A673 (cell line): ENCODE results near the gene CEP112. TPM values are rescaled to one million over a fixed set of nuclear protein-coding genes. Genes with fewer than 3 reads are reported as not detected.
"Not testable (repeated sequence)": the region's sequence is repeated elsewhere in the genome, so short reads cannot be mapped to it uniquely, and the experiment has no call there.

Source experiments
- BruUV-seq: library from RNA; stranded (reverse); fragments of 400-500 nt; replicated peaks from 2 replicates; lab custom pipeline; 2021; lab: Mats Ljungman, UMichigan
- CTCF ChIA-PET: fragments of 300-600 bp; sonication (Branson Sonifier 250); formaldehyde crosslinking; loops from one replicate; lab custom pipeline; 2022; ENCODE audit warnings: antibody characterized with exemption; lab: Charles Lee
- POLR2A ChIA-PET: fragments of 300-600 bp; sonication (Branson Sonifier 250); formaldehyde crosslinking; loops from one replicate; lab custom pipeline; 2022; ENCODE audit warnings: antibody characterized with exemption; ENCODE audit not compliant: low non-redundant PET; lab: Charles Lee
- DNase-seq: peaks from one replicate; pipeline ENCODE4 v3.0.0-alpha.2; 2015; ENCODE audit warnings: low spot score
- H3K27ac ChIP-seq: fragments of 200-600 bp; sonication (generic); 2 replicates; pipeline ENCODE4 v1.5.1; 2016; ENCODE audit warnings: mixed run types, low read depth, mild to moderate bottlenecking, mixed read lengths, antibody characterized with exemption, low read length; ENCODE audit not compliant: poor library complexity, severe bottlenecking
- H3K27me3 ChIP-seq: fragments of 200-600 bp; sonication (generic); replicated peaks from 2 replicates; pipeline ENCODE4 v1.6.1; 2017; ENCODE audit warnings: mixed run types, low read depth, mild to moderate bottlenecking, mixed read lengths, antibody characterized with exemption, low read length; ENCODE audit not compliant: insufficient read depth, poor library complexity
- H3K36me3 ChIP-seq: fragments of 200-600 bp; sonication (generic); 2 replicates; pipeline ENCODE4 v1.6.1; 2016; ENCODE audit warnings: mixed run types, mild to moderate bottlenecking, mixed read lengths, antibody characterized with exemption, low read length; ENCODE audit not compliant: insufficient read depth, poor library complexity, severe bottlenecking
- H3K4me1 ChIP-seq: fragments of 200-600 bp; sonication (generic); 2 replicates; pipeline ENCODE4 v1.6.1; 2017; ENCODE audit warnings: mixed run types, mild to moderate bottlenecking, mixed read lengths, antibody characterized with exemption, low read length; ENCODE audit not compliant: insufficient read depth, poor library complexity, severe bottlenecking
- H3K4me3 ChIP-seq: fragments of 200-600 bp; sonication (generic); 2 replicates; pipeline ENCODE4 v1.5.1; 2016; ENCODE audit warnings: low read depth, mixed run types, mild to moderate bottlenecking, mixed read lengths, low read length; ENCODE audit not compliant: poor library complexity, severe bottlenecking
- H3K9me3 ChIP-seq: fragments of 200-600 bp; sonication (generic); 2 replicates; pipeline ENCODE4 v1.6.1; 2016; ENCODE audit warnings: mixed run types, low read depth, mild to moderate bottlenecking, mixed read lengths, antibody characterized with exemption, low read length; ENCODE audit not compliant: poor library complexity, severe bottlenecking
- EZH2 ChIP-seq: fragments of 200-600 bp; sonication (generic); IDR thresholded peaks from 2 replicates; pipeline ENCODE4 v1.6.1; 2017; ENCODE audit warnings: borderline replicate concordance, low read depth, mild to moderate bottlenecking, mixed read lengths, antibody characterized with exemption, low read length; ENCODE audit not compliant: poor library complexity, severe bottlenecking
- intact Hi-C: fragments of 100-400 bp; cut with micrococcal nuclease; formaldehyde crosslinking; loops from one replicate; pipeline ENCODE4 v1.10.0; 2022; ENCODE audit not compliant: unreplicated experiment
- total RNA-seq: library from RNA; stranded (reverse); gene quantifications from 2 replicates; pipeline ENCODE4 v1.2.3, GENCODE V29; 2021
- TF ChIP-seq, protein P1 (sequence below): fragments of 300-800, 200-600 bp; sonication (generic); conservative IDR thresholded peaks from 2 replicates; pipeline ENCODE4 v1.5.1; 2017; ENCODE audit warnings: low read depth, mild to moderate bottlenecking, antibody characterized with exemption, low read length, moderate library complexity, mixed read lengths

CEP112 gene
- total RNA-seq, 1 experiment from 2014 or later, result 27.2 TPM

DNA sequence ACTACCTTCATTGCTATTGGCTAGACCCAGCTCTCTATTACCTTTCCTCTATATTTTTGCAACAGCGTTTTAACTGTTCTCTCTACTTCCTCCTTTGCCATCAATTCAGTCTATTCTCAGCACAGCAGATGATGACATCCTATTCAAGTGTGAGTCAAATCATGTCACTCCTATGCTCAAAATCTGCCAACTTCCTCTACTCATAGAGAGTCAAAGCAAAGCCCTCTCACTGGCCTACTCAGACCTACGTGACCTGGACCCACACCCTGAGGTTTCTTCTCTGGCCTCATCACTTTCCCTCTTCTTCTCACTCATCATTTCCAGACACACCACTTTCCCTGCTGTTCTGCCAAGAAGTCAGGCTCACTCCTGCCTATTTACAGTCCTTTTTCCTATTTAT is 341.4 kb downstream of the CEP112 start:
- H3K27me3 ChIP-seq, result no peaks in the 10 kb centered on the region
- no TSS peak for BruUV-seq
- intact Hi-C loops, result no loop called here
- no peak for DNase-seq
- H3K4me1 ChIP-seq, result no peaks in the 10 kb centered on the region
- CTCF ChIA-PET, result no interaction called here
- H3K9me3 ChIP-seq, result no peaks in the 10 kb centered on the region
- no peaks in the 10 kb centered on the region for H3K36me3 ChIP-seq
- no peak for TF ChIP-seq EZH2
- TF ChIP-seq, protein P1, sequence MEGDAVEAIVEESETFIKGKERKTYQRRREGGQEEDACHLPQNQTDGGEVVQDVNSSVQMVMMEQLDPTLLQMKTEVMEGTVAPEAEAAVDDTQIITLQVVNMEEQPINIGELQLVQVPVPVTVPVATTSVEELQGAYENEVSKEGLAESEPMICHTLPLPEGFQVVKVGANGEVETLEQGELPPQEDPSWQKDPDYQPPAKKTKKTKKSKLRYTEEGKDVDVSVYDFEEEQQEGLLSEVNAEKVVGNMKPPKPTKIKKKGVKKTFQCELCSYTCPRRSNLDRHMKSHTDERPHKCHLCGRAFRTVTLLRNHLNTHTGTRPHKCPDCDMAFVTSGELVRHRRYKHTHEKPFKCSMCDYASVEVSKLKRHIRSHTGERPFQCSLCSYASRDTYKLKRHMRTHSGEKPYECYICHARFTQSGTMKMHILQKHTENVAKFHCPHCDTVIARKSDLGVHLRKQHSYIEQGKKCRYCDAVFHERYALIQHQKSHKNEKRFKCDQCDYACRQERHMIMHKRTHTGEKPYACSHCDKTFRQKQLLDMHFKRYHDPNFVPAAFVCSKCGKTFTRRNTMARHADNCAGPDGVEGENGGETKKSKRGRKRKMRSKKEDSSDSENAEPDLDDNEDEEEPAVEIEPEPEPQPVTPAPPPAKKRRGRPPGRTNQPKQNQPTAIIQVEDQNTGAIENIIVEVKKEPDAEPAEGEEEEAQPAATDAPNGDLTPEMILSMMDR, result no peak
- H3K4me3 ChIP-seq, result no peak overlapping the region
- no peak overlapping the region for H3K27ac ChIP-seq
- POLR2A ChIA-PET, result no interaction called here

DNA sequence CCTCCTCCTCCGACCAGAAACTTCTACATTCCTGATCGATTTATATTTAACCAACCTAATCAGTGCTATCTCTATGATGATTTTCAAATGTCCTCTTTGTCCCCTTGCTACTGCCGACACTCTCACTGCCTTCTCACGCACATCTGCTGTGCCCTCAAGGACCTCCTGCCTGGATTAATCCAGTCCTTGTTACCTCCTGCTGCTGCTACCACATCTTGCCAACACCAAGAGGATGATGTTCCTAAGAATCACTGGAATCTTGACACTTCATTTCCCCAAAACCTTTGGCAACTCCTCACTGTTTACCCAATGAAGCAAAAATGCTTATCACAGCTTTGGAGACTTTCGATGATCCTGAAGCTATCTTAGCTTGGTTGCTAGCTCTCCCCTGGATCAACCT is 343.2 kb downstream of the CEP112 start:
- no peak overlapping the region for H3K4me3 ChIP-seq
- POLR2A ChIA-PET, result no interaction called here
- CTCF ChIA-PET, result no interaction called here
- no peaks in the 10 kb centered on the region for H3K27me3 ChIP-seq
- no peak for TF ChIP-seq EZH2
- TF ChIP-seq, protein P1, result no peak
- no peak overlapping the region for H3K27ac ChIP-seq
- peak; percentile 3 for DNase-seq
- H3K4me1 ChIP-seq, result no peaks in the 10 kb centered on the region
- no TSS peak for BruUV-seq
- H3K9me3 ChIP-seq, result no peaks in the 10 kb centered on the region
- H3K36me3 ChIP-seq, result no peaks in the 10 kb centered on the region
- intact Hi-C loops, result no loop called here

DNA sequence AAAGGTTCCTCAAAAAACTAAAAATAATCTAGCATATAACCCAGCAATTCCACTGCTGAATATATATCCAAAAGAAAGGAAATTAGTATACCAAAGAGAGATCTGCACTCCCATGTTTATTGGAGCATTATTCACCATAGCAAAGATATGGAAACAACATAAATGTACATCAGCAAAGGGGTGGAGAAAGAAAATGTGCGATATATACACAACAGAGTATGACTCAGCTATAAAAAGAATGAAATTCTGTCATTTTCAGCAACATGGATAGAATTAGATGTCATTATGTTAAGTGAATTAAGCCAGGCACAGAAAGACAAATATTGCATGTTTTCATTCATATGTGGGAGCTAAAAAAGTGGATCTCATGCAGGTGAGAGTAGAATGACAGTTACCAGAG is 350.8 kb downstream of the CEP112 start:
- intact Hi-C loops, result no loop called here
- H3K36me3 ChIP-seq, result no peaks in the 10 kb centered on the region
- H3K4me3 ChIP-seq, result no peak overlapping the region
- TF ChIP-seq EZH2, result no peak
- TF ChIP-seq, protein P1, result no peak
- no peak overlapping the region for H3K27ac ChIP-seq
- ChIA-PET CTCF (no interaction called here), POLR2A (no interaction called here)
- no peaks in the 10 kb centered on the region for H3K9me3 ChIP-seq
- H3K4me1 ChIP-seq, result no peaks in the 10 kb centered on the region
- no peaks in the 10 kb centered on the region for H3K27me3 ChIP-seq
- no peak for DNase-seq
- BruUV-seq, result no TSS peak

DNA sequence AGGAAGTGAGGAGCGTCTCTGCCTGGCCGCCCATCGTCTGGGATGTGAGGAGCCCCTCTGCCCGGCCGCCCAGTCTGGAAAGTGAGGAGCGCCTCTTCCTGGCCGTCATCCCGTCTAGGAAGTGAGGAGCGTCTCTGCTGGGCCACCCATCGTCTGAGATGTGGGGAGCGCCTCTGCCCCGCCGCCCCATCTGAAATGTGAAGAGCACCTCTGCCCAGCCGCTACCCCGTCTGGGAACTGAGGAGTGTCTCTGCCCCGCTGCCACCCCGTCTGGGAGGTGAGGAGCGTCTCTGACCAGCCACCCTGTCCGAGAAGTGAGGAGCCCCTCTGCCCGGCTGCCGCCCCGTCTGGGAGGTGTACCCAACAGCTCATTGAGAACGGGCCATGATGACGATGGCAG is 354.7 kb downstream of the CEP112 start:
- CTCF ChIA-PET, BruUV-seq, intact Hi-C loops, H3K27me3 ChIP-seq, H3K36me3 ChIP-seq, H3K4me3 ChIP-seq, H3K4me1 ChIP-seq, POLR2A ChIA-PET, DNase-seq, H3K27ac ChIP-seq: not testable (repeated sequence)
- H3K9me3 ChIP-seq, result peaks cover 13% of the 10 kb centered on the region
